ENCODE data around the gene KLHDC4. TPM values are rescaled to one million over a fixed set of nuclear protein-coding genes. Genes with fewer than 3 reads are reported as not detected.
"Not testable (repeated sequence)": the region's sequence is repeated elsewhere in the genome, so short reads cannot be mapped to it uniquely, and the experiment has no call there.

Gene KLHDC4
- total RNA-seq, 1 donor from 2014 or later: 29.8 TPM

DNA sequence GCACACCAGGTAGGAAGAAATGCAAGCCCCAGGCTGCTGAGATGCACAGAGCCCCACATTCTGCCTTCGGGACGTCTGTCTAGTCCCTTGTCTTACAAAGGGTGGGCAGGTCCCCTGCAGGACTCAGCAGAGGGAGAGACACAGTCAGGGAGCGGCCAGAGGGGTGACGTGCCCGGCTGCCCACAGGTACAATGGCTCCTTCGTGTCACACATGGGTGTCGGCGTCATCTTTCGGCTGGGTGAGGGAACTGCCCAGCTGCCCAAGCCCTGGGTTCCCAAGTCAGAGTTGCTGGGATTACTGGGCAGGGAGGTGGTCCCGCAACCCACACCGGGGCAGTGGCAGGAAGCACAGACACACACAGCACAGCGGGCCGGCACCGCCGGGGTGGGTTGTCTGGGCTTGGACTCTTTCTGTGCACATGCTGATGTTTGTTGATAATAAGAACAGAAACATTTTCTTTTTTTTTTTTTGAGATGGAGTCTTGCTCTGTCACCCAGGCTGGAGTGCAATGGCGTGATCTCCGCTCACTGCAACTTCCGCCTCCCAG, 82.9 kb downstream of the KLHDC4 start:
- Histone ChIP-seq H3K9me3 (ENCODE audit: insufficient read depth, low read depth, low read length) (no peaks in the 10 kb centered on the region), H2AFZ (ENCODE audit: low read depth, low read length) (no peak overlapping the region), H3K79me2 (ENCODE audit: insufficient read depth, low read length) (no peaks in the 10 kb centered on the region), H3K4me1 (ENCODE audit: insufficient read depth, low read length) (peaks cover 9% of the 10 kb centered on the region), H3K4me3 (ENCODE audit: insufficient read depth, low read depth, low read length) (no peak overlapping the region), H3K27me3 (ENCODE audit: insufficient read depth, low read length) (peaks cover 3% of the 10 kb centered on the region), H3K4me2 (ENCODE audit: low read length) (no peak overlapping the region), H3K27ac (ENCODE audit: low read depth, low read length) (no peak overlapping the region), H3K36me3 (ENCODE audit: insufficient read depth, low read length) (no peaks in the 10 kb centered on the region), H4K20me1 (ENCODE audit: insufficient read depth, low read length) (no peaks in the 10 kb centered on the region), H3K9ac (ENCODE audit: low read length) (no peak overlapping the region)
- H3K27ac Mint-ChIP-seq (ENCODE audit: unreplicated experiment): no peak overlapping the region
- FAIRE-seq (no peak), DNase-seq (ENCODE audit: low read depth) (no peak)
- no peaks in the 10 kb centered on the region for H3K9me3 Mint-ChIP-seq (ENCODE audit: unreplicated experiment)
- peaks cover 9% of the 10 kb centered on the region for H3K27me3 Mint-ChIP-seq (ENCODE audit: low read depth, unreplicated experiment)
- H3K36me3 Mint-ChIP-seq (ENCODE audit: low read depth, unreplicated experiment): no peaks in the 10 kb centered on the region
- H3K4me3 Mint-ChIP-seq (ENCODE audit: unreplicated experiment): no peak overlapping the region
- H3K4me1 Mint-ChIP-seq (ENCODE audit: low read depth, unreplicated experiment): peaks cover 3% of the 10 kb centered on the region
- TF ChIP-seq EZH2 (IDR thresholded peaks at IDR 0.05; ENCODE audit: insufficient read depth, low read length): no peak
- TF ChIP-seq, protein P1, sequence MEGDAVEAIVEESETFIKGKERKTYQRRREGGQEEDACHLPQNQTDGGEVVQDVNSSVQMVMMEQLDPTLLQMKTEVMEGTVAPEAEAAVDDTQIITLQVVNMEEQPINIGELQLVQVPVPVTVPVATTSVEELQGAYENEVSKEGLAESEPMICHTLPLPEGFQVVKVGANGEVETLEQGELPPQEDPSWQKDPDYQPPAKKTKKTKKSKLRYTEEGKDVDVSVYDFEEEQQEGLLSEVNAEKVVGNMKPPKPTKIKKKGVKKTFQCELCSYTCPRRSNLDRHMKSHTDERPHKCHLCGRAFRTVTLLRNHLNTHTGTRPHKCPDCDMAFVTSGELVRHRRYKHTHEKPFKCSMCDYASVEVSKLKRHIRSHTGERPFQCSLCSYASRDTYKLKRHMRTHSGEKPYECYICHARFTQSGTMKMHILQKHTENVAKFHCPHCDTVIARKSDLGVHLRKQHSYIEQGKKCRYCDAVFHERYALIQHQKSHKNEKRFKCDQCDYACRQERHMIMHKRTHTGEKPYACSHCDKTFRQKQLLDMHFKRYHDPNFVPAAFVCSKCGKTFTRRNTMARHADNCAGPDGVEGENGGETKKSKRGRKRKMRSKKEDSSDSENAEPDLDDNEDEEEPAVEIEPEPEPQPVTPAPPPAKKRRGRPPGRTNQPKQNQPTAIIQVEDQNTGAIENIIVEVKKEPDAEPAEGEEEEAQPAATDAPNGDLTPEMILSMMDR (IDR thresholded peaks at IDR 0.05; ENCODE audit: insufficient read depth, low read depth, low read length): no peak

DNA sequence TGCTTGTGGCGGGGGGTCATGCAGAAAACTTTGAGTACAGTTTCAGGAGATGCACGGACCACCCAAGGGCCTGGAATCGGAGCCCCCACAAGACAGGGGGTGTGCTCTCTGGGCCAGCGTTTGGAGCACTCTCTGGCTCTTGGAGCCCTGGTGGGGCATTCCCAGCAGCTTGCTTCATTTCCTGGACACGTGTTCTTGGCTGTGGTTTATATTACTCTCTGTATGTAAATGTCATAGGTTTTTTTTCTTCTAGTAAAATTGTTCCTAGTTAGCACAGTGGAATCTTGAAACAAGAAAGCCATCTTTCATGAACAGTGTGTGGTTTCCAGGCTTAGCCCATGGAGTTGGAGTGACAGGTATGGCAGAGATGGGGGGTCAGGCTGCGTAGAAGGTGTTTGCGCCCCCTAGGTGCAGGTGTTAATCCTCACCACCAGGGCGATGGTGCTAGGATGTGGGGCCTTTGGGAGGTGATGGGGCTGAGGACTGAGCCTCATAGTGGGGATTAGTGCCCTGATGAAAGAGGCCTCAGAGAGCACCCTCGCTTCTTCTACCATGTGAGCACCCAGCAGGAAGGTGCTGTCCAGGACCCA, 83.7 kb downstream of the KLHDC4 start:
- Mint-ChIP-seq H3K27ac (ENCODE audit: unreplicated experiment) (no peak overlapping the region), H3K36me3 (ENCODE audit: low read depth, unreplicated experiment) (no peaks in the 10 kb centered on the region), H3K9me3 (ENCODE audit: unreplicated experiment) (no peaks in the 10 kb centered on the region), H3K4me1 (ENCODE audit: low read depth, unreplicated experiment) (peaks cover 3% of the 10 kb centered on the region), H3K27me3 (ENCODE audit: low read depth, unreplicated experiment) (peaks cover 9% of the 10 kb centered on the region), H3K4me3 (ENCODE audit: unreplicated experiment) (no peak overlapping the region)
- H3K9me3 ChIP-seq (ENCODE audit: insufficient read depth, low read depth, low read length): no peaks in the 10 kb centered on the region
- no peaks in the 10 kb centered on the region for H3K36me3 ChIP-seq (ENCODE audit: insufficient read depth, low read length)
- TF ChIP-seq, protein P1 (IDR thresholded peaks at IDR 0.05; ENCODE audit: insufficient read depth, low read depth, low read length): peak; percentile 27
- no peak for TF ChIP-seq EZH2 (IDR thresholded peaks at IDR 0.05; ENCODE audit: insufficient read depth, low read length)
- H3K4me3 ChIP-seq (ENCODE audit: insufficient read depth, low read depth, low read length): no peak overlapping the region
- peaks cover 8% of the 10 kb centered on the region for H3K27me3 ChIP-seq (ENCODE audit: insufficient read depth, low read length)
- peaks cover 9% of the 10 kb centered on the region for H3K4me1 ChIP-seq (ENCODE audit: insufficient read depth, low read length)
- no peaks in the 10 kb centered on the region for H4K20me1 ChIP-seq (ENCODE audit: insufficient read depth, low read length)
- no peak overlapping the region for H3K27ac ChIP-seq (ENCODE audit: low read depth, low read length)
- FAIRE-seq (no peak), DNase-seq (ENCODE audit: low read depth) (peak; percentile 55)
- H3K79me2 ChIP-seq (ENCODE audit: insufficient read depth, low read length): no peaks in the 10 kb centered on the region
- H3K4me2 ChIP-seq (ENCODE audit: low read length): peak overlapping the region; percentile 52
- no peak overlapping the region for H3K9ac ChIP-seq (ENCODE audit: low read length)
- H2AFZ ChIP-seq (ENCODE audit: low read depth, low read length): no peak overlapping the region

DNA sequence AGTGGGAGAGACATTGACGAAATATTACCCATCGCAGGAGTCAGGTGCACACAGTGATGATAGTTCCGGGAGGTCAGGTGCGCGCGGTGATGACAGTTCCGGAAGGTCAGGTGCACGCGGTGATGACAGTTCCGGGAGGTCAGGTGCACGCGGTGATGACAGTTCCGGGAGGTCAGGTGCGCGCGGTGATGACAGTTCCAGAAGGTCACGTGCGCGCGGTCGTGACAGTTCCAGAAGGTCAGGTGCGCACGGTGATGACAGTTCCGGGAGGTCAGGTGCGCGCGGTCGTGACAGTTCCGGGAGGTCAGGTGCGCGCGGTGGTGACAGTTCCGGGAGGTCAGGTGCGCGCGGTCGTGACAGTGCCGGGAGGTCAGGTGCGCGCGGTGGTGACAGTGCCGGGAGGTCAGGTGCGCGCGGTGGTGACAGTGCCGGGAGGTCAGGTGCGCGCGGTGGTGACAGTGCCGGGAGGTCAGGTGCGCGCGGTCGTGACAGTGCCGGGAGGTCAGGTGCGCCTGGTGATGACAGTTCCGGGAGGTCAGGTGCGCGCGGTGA, 84.7 kb downstream of the KLHDC4 start:
- not testable (repeated sequence) for FAIRE-seq; H3K27me3 ChIP-seq (ENCODE audit: insufficient read depth, low read length)

More for the DNA sequence above, 84.7 kb downstream of the KLHDC4 start:
- H4K20me1 ChIP-seq (ENCODE audit: insufficient read depth, low read length); DNase-seq (ENCODE audit: low read depth); H3K9ac ChIP-seq (ENCODE audit: low read length); H3K36me3 Mint-ChIP-seq (ENCODE audit: low read depth, unreplicated experiment); H3K27ac ChIP-seq (ENCODE audit: low read depth, low read length); H3K9me3 Mint-ChIP-seq (ENCODE audit: unreplicated experiment); H3K36me3 ChIP-seq (ENCODE audit: insufficient read depth, low read length); H3K4me3 Mint-ChIP-seq (ENCODE audit: unreplicated experiment); H3K4me1 ChIP-seq (ENCODE audit: insufficient read depth, low read length); H3K27ac Mint-ChIP-seq (ENCODE audit: unreplicated experiment); H3K4me3 ChIP-seq (ENCODE audit: insufficient read depth, low read depth, low read length); H3K9me3 ChIP-seq (ENCODE audit: insufficient read depth, low read depth, low read length); H3K4me1 Mint-ChIP-seq (ENCODE audit: low read depth, unreplicated experiment); H3K79me2 ChIP-seq (ENCODE audit: insufficient read depth, low read length); H3K4me2 ChIP-seq (ENCODE audit: low read length); H2AFZ ChIP-seq (ENCODE audit: low read depth, low read length): not testable (repeated sequence)
- peaks cover 11% of the 10 kb centered on the region for H3K27me3 Mint-ChIP-seq (ENCODE audit: low read depth, unreplicated experiment)

All from astrocyte (in vitro differentiated cells and primary cell).